ENCODE measurements around the gene TTLL11. TPM values are rescaled to one million over a fixed set of nuclear protein-coding genes. Genes with fewer than 3 reads are reported as not detected.
A peak's percentile ranks its signal among the peaks of the same experiment; 100 is the strongest.

Gene TTLL11
- polyA plus RNA-seq, 10 donors, result 13.3 to 32.0 (median 23.8) TPM

DNA sequence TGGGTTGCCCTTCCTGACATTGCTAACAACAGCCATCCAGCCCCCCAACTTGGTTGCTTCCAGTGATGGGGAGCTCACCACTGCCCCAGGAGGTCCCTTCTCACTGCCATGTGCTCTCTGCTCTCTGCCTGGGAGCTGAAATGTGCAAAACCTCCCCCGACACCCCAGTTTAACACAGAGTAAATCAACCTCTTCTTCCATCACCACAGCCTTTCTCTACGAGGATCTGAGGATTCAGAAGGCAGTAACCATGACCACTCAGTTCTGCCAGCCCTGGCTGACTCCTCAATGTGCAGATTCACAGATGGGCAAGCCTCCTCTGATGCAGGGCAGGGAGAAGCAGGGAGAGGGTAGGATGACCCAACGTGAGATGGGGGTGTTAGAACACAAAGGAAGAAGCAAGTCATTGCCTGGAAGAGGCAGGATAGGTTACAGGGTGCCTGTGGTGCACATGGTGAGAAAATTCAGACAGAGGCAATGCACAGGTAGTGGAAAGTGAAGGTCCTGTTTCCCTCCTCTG lies 256.7 kb downstream of the TTLL11 start:
- DNase-seq, result no peak

DNA sequence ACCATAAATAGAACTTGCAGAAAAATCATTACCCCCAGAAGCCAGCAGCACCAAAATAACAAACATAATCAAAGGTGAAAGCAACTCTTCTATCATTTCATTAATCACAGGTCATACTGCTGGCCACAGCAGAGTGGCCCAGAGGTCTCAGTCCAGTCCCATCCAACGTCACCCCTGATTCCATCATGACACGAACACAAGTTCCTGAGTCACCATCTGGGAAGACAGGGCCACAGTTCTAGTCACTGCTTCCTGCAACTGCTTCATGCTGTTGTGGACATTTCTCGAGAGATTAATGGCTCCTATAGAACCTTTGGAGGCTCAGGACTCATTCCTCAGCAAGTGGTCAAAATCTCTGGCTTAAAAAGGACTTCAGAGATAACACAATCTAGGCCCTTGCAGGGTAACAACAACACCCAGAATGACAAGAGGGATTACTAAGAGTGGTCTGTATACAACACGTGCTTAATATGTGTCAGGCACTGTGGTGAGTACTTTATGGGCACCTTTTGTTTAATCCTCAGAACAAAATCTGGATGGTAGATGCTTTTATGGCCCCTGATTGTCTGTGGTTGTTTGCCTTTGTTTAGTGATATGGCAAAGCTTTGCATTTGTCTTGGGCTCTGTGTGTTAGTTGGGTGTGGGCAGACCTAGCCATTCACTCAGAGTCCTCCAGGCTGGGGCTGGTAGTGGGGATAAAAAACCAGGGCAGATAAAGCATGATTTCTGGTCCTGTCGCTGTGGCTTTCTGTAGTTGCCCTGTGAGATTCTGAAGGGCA lies 257.3 kb downstream of the TTLL11 start:
- no peak for DNase-seq

DNA sequence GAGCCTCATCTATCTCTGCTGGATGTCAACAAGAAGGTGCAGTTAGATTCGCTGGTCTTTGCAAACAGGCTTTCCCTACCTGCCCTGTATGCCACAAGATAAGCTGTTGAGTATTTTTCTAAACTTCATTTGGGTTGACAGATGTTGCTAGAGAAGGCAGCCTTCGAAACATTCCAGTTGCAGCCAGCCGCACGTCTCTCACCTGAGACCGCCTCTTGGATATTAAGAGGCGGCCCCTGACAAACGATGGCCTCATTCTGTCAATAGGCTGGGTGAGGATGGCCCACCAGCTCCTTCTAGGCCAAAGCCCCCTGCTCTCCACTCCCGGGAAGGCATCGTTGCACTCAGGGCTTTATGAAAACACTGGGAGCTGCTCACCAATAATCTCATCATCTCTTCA lies 260.0 kb downstream of the TTLL11 start:
- no peak for DNase-seq

DNA sequence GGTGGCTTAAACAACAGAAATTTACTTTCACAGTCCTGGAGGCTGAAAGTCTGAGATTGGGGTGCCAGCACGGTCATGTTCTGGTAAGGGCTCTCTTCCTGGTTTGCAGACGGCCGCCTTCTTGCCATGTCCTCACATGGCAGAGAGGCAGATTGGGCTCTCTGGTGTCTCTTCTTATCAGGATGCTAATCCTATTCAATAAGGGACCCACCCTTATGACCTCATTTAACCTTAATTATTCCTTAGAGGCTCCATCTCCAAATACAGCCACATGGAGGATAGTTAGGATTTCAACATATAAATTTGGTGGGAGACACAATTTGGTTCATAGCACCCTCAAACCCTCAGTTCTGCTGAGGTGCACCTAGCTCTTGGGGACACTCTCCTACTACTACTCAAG lies 261.2 kb downstream of the TTLL11 start:
- no peak for DNase-seq

DNA sequence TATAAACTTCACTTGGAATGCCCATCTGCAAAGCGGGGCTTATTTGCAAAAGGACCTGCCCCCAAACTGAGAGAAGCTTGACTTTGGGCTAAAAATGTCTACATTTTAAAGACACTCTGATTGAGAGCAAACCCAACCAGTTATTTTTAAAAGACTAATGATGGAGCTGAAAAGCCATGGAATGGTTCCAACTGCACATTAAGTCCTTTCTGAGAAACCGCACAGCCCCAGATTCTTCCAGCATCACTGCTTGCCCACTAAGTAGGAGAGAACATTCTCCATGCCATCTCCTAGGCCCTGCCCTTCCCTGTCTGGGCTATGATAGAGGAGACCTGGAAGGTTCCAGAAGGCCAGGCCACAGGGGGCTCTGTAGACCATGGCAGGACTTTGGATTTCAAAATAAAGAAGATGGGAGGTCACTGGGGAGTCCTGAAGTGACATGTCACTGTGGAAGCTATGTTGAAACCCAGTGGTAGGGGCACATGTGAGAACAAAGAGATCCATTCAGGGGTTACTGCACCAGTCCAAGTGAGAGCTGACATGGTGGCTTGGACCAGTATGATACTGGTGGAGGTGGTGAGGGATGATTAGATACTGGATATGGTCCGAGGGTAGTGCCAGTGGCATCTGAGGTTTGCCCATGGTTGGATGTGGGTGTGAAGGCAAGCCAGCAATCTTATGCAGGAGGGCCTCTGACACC lies 262.5 kb downstream of the TTLL11 start:
- DNase-seq, result no peak

DNA sequence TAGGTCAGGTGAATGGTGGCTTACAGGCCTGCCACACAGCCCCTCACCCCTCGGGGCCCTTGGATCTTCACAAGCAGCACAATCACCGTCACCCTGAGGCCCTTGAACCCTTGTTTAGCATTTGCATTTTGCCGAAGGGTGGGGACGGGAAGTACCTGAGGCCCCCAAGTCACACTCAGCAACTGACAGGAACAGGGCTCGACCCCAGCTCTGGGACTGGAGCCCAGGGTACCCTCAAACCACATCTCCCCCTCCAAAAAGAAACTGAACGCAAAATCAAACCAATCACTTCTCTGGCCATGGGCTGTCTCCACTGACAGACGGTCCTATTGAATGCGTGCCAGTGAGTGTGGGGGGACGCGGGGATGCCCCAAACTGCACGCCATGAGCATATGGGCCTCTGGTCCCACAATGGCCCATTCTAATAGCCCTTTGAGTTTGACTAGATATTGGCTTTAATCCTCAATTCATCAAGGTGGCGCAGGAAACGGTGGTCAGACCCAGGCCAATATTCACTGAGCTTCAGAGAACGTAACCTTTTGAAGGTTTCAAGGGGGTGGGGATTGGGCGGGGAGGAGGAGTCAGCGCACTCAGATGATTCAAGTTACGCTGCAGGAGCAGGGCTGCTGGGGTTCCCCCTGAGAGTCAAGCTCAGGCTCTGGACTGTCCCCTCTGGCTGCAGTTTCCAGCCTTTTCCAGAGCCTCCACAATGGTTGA lies 265.7 kb downstream of the TTLL11 start:
- no peak for DNase-seq

DNA sequence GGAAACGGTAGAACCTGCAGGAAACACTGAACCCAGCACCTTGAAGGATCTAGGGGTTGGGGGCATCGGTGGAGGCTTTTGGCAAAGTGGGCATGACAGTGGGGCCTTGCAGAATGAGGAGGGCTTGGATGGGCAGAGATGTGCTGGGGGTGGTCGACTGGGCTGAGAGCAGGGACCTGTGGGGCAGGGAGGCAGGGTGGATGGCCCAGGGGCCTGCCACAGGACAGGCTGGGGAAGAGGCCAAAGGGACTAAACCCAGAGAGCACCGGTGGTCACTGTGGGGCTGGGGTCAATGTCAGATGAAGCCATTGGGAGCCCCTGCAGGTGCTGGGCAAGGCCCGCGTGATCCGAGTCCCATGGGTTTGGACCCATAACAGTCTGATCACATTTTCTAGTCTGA lies 266.4 kb downstream of the TTLL11 start:
- no peak for DNase-seq

DNA sequence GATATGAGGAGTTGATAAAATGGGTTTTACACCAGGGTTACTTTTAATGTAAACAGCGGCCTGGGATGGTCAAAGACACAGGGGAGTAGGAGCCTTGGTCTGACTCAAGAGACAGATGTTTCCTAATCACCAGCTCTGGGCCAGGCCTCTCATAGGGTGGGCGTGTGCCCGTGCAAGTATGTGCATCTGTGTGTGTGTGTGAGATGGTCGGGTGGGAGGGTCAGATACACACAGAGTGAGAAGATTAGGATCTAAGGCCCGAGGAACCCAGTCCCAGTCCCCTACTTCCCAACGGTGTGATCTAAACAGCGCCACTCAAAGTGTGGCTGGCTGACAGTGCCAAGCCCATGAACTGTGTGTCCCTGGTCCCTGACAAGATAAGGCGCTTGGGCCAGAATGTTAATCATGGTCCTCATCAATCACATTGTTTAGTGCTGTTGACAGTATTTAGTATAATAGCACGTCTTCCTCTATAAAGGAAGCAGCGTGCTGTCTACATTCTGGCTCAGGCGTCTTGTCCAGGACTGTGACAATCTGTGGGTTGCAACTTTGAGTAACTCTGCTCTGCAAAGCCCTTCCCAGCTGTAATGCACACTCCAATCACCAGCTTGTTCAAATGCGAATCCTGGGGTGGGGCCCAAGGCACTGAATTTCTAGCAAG lies 267.9 kb downstream of the TTLL11 start:
- no peak for DNase-seq

DNA sequence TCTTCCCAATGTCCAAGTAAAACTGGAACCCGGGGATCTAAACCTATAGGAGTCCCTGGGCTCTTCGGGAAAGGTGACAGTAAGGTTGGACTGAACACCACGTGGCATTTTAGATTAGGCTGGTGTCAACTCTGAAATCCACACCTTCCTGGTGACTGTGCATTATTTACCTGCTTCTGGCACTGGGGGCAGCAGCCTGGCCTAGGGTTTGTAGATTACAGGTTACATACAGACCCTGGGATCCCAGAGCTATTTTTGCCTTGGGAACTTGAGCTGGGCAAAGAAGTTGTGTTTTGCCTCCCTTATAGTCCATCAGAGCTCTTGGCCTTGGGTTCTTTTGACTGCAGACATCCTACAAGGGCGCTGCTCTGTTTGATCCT lies 268.5 kb downstream of the TTLL11 start:
- DNase-seq, result no peak

DNA sequence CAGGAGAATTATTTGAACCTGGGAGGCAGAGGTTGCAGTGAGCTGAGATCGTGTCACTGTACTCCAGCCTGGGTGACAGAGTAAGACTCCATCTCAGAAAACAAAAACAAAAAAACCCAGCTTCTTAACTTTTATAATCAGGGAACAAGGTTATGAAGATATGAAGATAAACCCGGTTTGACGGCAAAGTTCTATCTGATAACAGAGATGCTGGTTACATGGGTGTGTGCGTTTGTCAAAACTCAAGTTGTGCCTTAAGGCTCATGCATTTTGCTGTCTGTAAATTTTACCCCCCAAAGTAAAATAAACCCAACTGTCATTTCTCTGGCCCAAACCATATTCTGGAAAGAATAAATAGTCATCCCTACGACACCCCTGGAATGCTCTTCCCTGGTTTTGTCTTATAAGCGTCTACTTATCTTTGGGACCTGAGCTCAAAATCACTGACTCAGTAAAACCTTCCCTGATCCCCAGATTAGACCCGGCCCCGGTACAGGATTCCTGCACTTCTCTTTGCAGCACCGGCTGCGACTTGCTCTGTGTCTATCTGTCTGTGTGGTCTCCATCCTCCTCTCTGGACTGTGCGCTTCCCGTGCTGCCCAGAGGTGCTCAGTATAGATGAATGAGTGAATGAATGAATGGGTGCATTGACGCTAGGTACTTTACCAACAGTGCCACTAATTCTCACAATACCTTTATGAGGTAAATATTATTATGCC lies 269.5 kb downstream of the TTLL11 start:
- DNase-seq, result no peak

DNA sequence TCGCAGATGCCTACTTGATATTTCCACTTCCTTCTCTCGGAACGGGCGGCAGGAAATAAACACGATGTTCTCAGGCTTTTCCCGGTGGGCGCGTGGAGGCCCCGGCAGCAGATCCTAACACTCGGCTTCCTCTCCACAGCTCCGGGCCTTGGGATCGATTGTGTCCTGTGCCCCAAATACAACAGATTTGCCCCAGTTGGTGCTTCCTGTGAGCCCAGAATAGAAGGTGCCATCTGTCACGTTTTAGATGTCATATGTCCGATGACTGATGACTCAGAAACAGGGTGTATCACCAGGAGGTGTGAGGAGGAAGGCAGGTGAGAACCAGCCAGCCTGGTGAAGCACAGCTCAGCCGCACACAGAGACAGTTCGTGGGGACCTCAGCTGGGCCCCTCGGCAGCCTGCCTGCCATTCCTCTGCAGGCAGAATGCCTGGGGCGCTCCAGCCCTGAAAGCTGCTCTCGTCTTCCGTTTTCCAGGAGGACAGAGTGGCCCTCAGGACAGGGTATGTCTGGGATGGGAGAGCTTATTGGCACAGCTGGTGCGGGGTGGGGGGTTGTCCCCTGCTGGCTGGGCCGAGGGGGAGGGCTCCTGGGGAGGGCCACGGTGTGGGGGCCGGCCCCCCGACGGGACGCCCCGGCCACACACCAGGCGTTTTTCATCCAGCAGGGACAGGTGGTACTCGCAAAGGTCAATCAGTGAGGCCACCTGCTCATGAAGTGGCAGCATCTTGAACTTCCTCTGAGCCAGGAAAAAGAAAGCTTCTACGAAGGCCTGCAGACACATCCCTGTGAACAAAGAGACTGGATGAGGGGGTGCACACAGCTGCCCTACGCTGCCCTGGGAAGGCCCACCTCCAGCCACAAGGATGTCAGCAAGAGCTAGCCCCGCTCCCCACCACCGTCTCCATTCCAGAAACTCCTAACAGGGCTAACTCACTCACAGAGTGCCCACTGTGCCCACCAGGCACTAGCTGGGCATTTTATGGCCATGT lies 270.7 kb downstream of the TTLL11 start:
- DNase-seq, result no peak

DNA sequence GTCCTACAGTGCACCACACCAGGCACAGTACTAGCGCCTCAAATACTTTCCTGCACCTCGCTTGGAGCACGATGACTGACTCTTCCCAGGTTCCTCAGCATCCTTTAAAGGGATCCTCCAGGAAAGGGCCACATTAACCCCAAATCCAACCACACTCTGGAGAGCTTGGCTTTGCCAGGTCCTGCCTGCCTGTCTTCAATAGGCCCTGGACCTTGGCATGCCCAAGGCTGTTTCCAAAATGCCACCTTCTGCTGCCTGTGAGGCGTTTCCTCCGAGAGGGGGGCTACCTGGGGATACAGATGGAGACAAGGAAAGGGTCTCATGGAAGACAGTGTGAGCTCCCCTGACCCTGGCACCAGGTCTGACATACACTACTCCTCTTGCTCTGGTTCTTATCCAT lies 271.8 kb downstream of the TTLL11 start:
- DNase-seq, result no peak

DNA sequence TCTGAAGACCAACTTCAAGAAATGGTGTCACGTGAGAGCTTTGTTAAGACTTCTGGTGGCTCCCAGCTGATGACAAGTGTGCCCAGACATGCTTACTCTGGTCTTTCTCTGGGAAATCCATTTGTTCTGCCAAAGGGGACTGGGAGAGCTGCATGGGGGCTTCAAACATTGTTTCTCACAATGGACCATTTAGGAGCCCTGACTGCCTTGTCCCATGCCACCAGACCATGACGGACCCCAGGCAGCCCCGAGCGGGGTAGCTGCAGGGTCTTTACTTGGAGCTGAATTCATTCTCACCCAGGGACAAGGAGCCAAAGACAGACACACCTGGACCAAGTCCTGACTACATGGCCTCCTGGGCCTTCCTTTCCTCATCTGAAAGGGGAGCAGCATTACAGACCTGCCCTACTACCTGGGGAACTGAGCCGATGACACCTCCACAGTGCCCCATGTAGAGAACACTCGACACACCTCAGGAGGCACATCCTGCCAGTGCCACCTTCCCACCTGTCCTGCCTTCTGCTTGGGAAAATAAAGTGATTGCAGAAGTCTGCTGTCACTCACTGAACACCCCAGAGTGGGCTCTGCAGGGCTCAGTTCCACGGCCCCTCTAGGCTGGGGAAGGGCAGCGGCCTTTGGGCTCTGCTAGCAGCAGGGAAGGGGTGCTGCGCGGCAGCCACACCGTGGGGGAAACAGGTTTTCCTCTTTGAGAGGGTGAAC lies 272.7 kb downstream of the TTLL11 start:
- DNase-seq, result no peak

DNA sequence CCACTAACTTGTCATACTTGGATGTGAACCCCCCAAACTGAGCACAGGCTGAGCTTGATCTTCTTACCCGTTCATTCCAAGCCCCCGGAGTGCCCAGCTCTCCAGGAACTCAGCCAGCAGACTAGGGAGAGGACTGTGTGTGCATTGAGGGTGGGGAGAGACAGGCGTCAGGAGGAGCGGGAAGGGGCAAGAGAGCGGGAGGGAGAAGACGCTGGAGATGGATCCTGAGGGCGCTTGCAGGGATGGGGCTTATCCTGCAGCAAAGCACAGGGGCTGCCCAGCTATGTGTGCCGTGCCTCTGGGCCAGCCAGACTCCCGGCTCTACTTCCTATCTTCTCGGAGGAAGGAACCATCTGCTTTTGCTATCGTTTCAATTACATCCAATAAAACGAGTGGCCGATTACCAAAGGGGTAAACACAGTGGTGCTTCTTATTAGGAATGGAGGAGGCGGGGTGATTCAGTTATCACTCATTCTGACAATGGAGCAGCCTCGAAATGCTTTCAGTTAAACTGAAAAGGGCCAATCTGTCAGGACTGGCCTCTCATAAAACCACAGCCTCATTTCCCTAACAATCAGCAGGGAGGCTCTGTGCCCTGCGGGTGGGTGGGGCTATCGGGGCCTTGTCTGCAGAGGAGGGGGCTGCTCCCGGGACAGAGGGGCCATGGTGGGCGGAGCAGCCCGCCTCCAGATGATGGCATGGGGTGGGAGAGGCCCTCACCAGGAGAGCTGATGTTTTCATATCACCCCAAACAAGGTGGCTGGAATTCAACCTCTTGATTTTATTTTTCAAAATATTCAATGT lies 273.5 kb downstream of the TTLL11 start:
- peak in 1 of 3 donors; percentile 41 for DNase-seq

DNA sequence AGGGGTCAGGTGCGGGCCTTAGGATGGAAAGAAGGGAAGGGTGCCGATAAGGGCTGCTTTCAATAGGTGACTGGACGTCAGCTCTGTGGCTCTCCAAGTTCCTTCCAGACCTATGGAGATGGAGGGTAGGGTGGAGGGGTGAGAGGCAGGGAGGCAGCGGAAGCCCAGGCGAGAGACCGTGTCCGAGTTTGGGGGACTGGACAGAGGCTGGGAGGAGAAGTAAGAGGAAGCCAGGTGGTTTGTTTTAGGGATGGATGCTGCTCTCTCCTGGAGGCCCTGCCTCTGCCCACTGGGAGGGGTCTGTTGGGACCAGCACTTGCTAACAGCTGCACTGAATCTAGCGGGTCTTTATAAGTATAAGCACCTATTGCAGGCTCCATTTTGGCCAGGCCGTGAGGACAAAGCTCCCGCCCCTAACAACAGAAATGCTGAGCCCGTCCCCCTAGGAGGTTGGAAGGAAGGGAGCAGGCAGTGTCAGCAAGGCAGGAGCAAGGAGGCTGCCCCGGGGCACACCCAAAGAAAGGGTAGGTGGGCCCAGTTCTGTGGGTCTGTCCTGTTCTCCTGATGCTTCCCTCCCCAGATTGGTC lies 274.2 kb downstream of the TTLL11 start:
- no peak for DNase-seq

DNA sequence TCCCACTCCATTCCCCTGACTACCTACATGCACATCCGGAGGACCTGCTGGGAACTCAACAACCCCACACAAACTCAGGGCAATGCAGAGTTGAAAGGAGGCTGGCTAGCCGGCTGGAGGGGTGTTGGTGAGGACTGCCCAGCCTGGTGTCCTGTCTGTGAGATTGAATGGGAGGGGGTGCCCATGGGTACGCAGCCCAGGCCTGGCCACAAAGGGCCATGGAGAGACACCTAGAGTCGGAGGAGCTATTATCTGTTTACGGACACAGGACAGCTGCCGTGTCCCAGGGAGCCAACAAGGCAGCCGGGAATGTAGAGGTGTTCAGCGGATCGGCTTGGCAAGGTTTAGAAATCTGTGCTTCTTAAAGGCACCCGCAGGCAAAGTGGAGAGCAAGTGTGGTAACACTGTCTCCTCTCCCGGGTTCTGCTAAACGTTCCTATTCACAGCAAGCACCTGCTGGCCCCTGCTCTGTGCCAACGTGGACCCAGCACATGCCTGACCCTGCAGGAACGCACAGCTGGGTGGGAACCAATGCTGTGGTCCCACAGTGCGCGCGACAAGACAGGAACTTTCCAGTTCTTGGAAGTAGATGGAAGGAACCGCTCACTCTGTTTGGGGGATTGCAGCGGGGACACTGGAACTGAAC lies 275.0 kb downstream of the TTLL11 start:
- no peak for DNase-seq

DNA sequence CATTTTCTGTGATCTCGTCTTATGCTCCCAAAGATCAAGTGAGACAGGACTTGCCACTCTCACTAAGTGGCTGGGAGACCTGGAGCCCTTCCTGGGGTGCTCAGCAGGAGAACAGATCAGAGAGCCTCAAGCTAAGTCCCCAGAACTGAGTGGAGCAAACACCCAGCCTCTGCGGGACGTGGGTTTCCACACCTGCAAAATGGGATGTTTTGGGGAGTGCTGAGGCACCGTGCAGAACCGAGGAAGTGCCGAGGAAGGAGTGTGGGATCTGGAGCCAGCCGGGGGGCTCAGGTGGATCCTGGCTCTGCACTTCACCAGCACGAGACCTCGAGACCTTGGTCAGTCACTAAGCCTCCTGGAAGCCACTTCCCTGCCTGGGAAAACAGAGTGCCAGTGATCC lies 275.6 kb downstream of the TTLL11 start:
- no peak for DNase-seq

All from muscle of back (tissue), 11 donors.